HepG2 (cell line): Measurements from ENCODE around the gene SLC7A6OS. TPM values are rescaled to one million over a fixed set of nuclear protein-coding genes. Genes with fewer than 3 reads are reported as not detected.

Source experiments
- MNT ChIP-seq: fragments of 450-650 bp; IDR thresholded peaks from 2 replicates; pipeline ENCODE4 v1.6.1; 2016
- MYC ChIP-seq: sonication (generic); formaldehyde crosslinking; IDR thresholded peaks from 2 replicates; pipeline ENCODE4 v1.9.0; 2021; ENCODE audit warnings: missing genetic modification reagents, borderline replicate concordance
- RARG ChIP-seq: sonication (generic); formaldehyde crosslinking; IDR thresholded peaks from 2 replicates; pipeline ENCODE4 v1.4.0; 2020; ENCODE audit warnings: low read depth, mild to moderate bottlenecking, missing genetic modification reagents
- ZBTB10 ChIP-seq: sonication (generic); formaldehyde crosslinking; IDR thresholded peaks from 2 replicates; pipeline ENCODE4 v1.4.0; 2020; ENCODE audit warnings: missing genetic modification reagents, borderline replicate concordance
- ZFP82 ChIP-seq: sonication (generic); formaldehyde crosslinking; IDR thresholded peaks from 2 replicates; pipeline ENCODE4 v1.5.1; 2020; ENCODE audit warnings: mild to moderate bottlenecking, missing genetic modification reagents, borderline replicate concordance
- ZFP90 ChIP-seq: sonication (generic); formaldehyde crosslinking; IDR thresholded peaks from 2 replicates; pipeline ENCODE4 v1.8.0; 2022; ENCODE audit warnings: missing genetic modification reagents, mild to moderate bottlenecking, inconsistent platforms, borderline replicate concordance
- ZHX1 ChIP-seq: sonication (generic); formaldehyde crosslinking; IDR thresholded peaks from 2 replicates; pipeline ENCODE4 v1.8.1; 2022; ENCODE audit warnings: low read depth, mild to moderate bottlenecking, missing genetic modification reagents
- ZNF264 ChIP-seq: sonication (generic); formaldehyde crosslinking; IDR thresholded peaks from 2 replicates; pipeline ENCODE4 v1.4.0; 2020; ENCODE audit warnings: missing genetic modification reagents
- ZNF33B ChIP-seq: sonication (generic); formaldehyde crosslinking; IDR thresholded peaks from 2 replicates; pipeline ENCODE4 v1.5.1; 2020; ENCODE audit warnings: mild to moderate bottlenecking, missing genetic modification reagents
- polyA plus RNA-seq, 8 experiments: library from polyadenylated mRNA; depleted of rRNA in 3 of 8; stranded (reverse) in 7 of 8; unstranded in 1 of 8; fragments of >200 nt; fragmentation: Illumina TruSeq in 4 of 8; extraction: Trizol in 4 of 8; gene quantifications; 2 replicates each; pipeline versions ENCODE4 v1.2.1 to v1.2.3, GENCODE V29; 2011 to 2016; ENCODE audit warnings: low read depth in 4 of 8, missing spikeins in 1 of 8, mixed read lengths in 1 of 8; ENCODE audit not compliant: insufficient read depth in 1 of 8
- total RNA-seq, 5 experiments: library from RNA; depleted of rRNA; stranded (reverse); fragments of >200 nt; fragmentation: Illumina TruSeq; extraction: Trizol; gene quantifications; 2 replicates each; pipeline ENCODE4 v1.2.3, GENCODE V29; 2016; ENCODE audit warnings: low read depth in 1 of 5

The SLC7A6OS gene
- total and polyA plus RNA-seq, 2 of the 13 experiments (the other 11 are each of a cell fraction or from before 2014, with no cell fraction given): 11.2 to 21.5 TPM

GRCh38 chr16:68257906-68258800 is 52.6 kb downstream of the SLC7A6OS start (continued):
- TF ChIP-seq ZFP82 (CRISPR knock-in tag) (no peak), MNT (peak; percentile 66), MYC (CRISPR knock-in tag) (peak; percentile 95), ZFP90 (CRISPR knock-in tag) (0 out of 2 replicates have a peak, but pooled peaks have one; percentile 38), RARG (CRISPR knock-in tag) (no peak), ZNF264 (CRISPR knock-in tag) (0 out of 2 replicates have a peak, but pooled peaks have one; percentile 70), ZNF33B (CRISPR knock-in tag) (no peak), ZBTB10 (no peak), ZHX1 (0 out of 2 replicates have a peak, but pooled peaks have one; percentile 31)
